Smooth muscle cell (in vitro differentiated cells): ENCODE measurements around the gene GNAT2. TPM values are rescaled to one million over a fixed set of nuclear protein-coding genes. Genes with fewer than 3 reads are reported as not detected.

Experiments used
- DNase-seq: peaks from one replicate; lab custom pipeline; 2025; ENCODE audit not compliant: unreplicated experiment; lab: John Stamatoyannopoulos, UW
- H2AFZ ChIP-seq: fragments of 200-600 bp; sonication (generic); 2 replicates; pipeline ENCODE4 v1.6.0; 2016; ENCODE audit warnings: antibody characterized with exemption, low read depth, mild to moderate bottlenecking
- H3F3A ChIP-seq: fragments of 200-600 bp; sonication (generic); 2 replicates; pipeline ENCODE4 v1.6.0; 2017; ENCODE audit warnings: antibody characterized with exemption, low read depth
- H3K27ac ChIP-seq: fragments of 200-600 bp; sonication (generic); 2 replicates; pipeline ENCODE4 v1.5.1; 2016; ENCODE audit warnings: low read depth, mild to moderate bottlenecking
- H3K27me3 ChIP-seq: fragments of 200-600 bp; sonication (generic); 2 replicates; pipeline ENCODE4 v1.6.1; 2016; ENCODE audit warnings: low read depth, mild to moderate bottlenecking
- H3K36me3 ChIP-seq: fragments of 200-600 bp; sonication (generic); 2 replicates; pipeline ENCODE4 v1.5.1; 2016; ENCODE audit warnings: low read depth
- H3K4me1 ChIP-seq: fragments of 200-600 bp; sonication (generic); 2 replicates; pipeline ENCODE4 v1.5.1; 2016; ENCODE audit warnings: low read depth
- H3K4me2 ChIP-seq: fragments of 200-600 bp; sonication (generic); 2 replicates; pipeline ENCODE4 v1.6.0; 2016; ENCODE audit warnings: mild to moderate bottlenecking
- H3K4me3 ChIP-seq: fragments of 200-600 bp; sonication (generic); 2 replicates; pipeline ENCODE4 v1.5.1; 2016; ENCODE audit warnings: mild to moderate bottlenecking
- H3K79me2 ChIP-seq: fragments of 200-600 bp; sonication (generic); 2 replicates; pipeline ENCODE4 v1.6.0; 2016; ENCODE audit warnings: low read depth, mild to moderate bottlenecking
- H3K9ac ChIP-seq: fragments of 200-600 bp; sonication (generic); 2 replicates; pipeline ENCODE4 v1.6.0; 2016; ENCODE audit warnings: low read depth
- H3K9me3 ChIP-seq: fragments of 200-600 bp; sonication (generic); replicated peaks from 2 replicates; pipeline ENCODE4 v1.5.1; 2016; ENCODE audit warnings: low read depth
- H4K20me1 ChIP-seq: fragments of 200-600 bp; sonication (generic); 2 replicates; pipeline ENCODE4 v1.6.0; 2016; ENCODE audit warnings: low read depth
- WGBS: methylation state at CpG from one replicate; pipeline ENCODE4 v1.1.7; 2016; ENCODE audit warnings: low lambda C conversion rate; 5-methylcytosine and 5-hydroxymethylcytosine counted together
- polyA plus RNA-seq: library from polyadenylated mRNA; unstranded; fragments of >200 nt; fragmentation: Nextera tagmentation; extraction: Ambion mirVana; gene quantifications from 2 replicates; pipeline ENCODE4 v1.2.1, GENCODE V29; 2016
- total RNA-seq: library from RNA; depleted of rRNA; stranded (reverse); fragments of >200 nt; gene quantifications from 2 replicates; pipeline ENCODE4 v1.2.3, GENCODE V29; 2014
- TF ChIP-seq, protein P1 (sequence below): fragments of 200-600 bp; sonication (generic); IDR thresholded peaks from 2 replicates; pipeline ENCODE4 v1.5.1; 2017; ENCODE audit warnings: borderline replicate concordance, mild to moderate bottlenecking, antibody characterized with exemption; ENCODE audit not compliant: insufficient read depth, poor library complexity, severe bottlenecking

Gene GNAT2
- total and polyA plus RNA-seq, 2 experiments from 2014 or later, result not detected

DNA sequence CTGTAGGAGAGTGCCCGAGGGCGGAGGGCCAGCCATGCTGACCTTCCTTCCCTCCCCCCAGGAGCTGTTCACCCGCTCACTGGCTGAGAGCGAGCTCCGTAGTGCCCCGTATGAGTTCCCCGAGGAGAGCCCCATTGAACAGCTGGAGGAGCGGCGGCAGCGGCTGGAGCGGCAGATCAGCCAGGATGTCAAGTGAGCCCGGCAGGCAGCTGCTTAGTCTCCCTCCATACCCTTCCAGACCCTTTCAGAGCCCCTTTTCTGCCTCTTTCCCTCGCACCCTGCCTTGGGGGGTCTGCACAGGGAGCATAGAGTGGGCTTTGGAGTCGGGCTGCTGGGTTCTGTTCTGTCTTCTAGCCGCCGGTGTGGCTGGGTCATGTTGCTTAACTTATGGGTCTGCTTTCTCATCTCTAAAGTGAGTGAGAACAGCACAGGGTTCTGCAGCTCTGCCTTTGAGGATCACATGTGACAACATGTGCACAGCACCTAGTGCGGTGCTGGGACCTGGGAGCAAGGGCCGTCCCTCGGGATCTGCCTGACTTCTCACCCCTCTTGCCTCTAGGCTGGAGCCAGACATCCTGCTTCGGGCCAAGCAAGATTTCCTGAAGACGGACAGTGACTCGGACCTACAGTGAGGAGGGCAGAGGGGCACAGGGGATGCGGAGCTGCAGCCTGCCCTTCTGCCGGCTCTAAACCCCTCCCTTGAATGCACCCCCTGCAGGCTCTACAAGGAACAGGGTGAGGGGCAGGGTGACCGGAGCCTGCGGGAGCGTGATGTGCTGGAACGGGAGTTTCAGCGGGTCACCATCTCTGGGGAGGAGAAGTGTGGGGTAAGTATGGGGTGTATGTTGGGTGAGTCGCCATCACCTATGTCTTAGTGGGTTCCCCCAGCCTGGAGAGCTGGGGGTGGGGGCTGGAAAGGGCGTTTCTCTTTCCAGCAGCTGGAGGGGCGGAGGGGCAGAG, 6.5 kb upstream of the GNAT2 start:
- Histone ChIP-seq H3K4me3 (no peak overlapping the region), H4K20me1 (peaks cover 59% of the 10 kb centered on the region), H3K4me1 (no peaks in the 10 kb centered on the region), H3K27ac (no peak overlapping the region), H3K79me2 (peaks cover 46% of the 10 kb centered on the region), H3K9ac (no peak overlapping the region), H3K36me3 (no peaks in the 10 kb centered on the region), H3K9me3 (no peaks in the 10 kb centered on the region), H3K27me3 (no peaks in the 10 kb centered on the region), H3K4me2 (no peak overlapping the region), H2AFZ (no peak overlapping the region), H3F3A (no peaks in the 10 kb centered on the region)
- DNase-seq, result no peak
- 94% methylated on average over 31 of the region's 32 CpGs for WGBS
- TF ChIP-seq, protein P1, sequence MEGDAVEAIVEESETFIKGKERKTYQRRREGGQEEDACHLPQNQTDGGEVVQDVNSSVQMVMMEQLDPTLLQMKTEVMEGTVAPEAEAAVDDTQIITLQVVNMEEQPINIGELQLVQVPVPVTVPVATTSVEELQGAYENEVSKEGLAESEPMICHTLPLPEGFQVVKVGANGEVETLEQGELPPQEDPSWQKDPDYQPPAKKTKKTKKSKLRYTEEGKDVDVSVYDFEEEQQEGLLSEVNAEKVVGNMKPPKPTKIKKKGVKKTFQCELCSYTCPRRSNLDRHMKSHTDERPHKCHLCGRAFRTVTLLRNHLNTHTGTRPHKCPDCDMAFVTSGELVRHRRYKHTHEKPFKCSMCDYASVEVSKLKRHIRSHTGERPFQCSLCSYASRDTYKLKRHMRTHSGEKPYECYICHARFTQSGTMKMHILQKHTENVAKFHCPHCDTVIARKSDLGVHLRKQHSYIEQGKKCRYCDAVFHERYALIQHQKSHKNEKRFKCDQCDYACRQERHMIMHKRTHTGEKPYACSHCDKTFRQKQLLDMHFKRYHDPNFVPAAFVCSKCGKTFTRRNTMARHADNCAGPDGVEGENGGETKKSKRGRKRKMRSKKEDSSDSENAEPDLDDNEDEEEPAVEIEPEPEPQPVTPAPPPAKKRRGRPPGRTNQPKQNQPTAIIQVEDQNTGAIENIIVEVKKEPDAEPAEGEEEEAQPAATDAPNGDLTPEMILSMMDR, result no peak

DNA sequence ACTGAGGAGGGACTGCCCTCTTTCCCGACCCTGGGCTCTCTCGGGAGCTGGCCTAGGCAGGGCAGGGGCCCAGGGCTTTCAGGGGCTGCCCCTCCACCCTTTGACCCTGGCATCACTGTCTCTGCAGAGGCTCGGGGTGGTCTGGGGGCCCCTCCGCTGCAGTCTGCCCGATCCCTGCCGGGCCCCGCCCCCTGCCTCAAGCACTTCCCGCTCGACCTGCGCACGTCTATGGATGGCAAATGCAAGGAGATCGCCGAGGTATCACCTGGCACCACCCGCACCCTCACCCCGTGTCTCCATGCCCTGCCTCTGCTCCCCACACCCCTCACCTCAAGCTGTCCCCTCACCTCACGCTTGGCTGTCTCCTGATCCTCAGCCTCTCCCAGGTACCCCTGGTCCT, 5.8 kb upstream of the GNAT2 start:
- H2AFZ ChIP-seq, result no peak overlapping the region
- WGBS, result 88% methylated on average over 10 of the region's 16 CpGs
- H3K36me3 ChIP-seq, result no peaks in the 10 kb centered on the region
- H3K27me3 ChIP-seq, result no peaks in the 10 kb centered on the region
- no peak overlapping the region for H3K9ac ChIP-seq
- H3K4me1 ChIP-seq, result no peaks in the 10 kb centered on the region
- H3K79me2 ChIP-seq, result peaks cover 46% of the 10 kb centered on the region
- H3K9me3 ChIP-seq, result no peaks in the 10 kb centered on the region
- H3K4me3 ChIP-seq, result no peak overlapping the region
- no peak overlapping the region for H3K27ac ChIP-seq
- no peak overlapping the region for H3K4me2 ChIP-seq
- H3F3A ChIP-seq, result no peaks in the 10 kb centered on the region
- no peak for DNase-seq
- peaks cover 59% of the 10 kb centered on the region for H4K20me1 ChIP-seq
- TF ChIP-seq, protein P1, result no peak

DNA sequence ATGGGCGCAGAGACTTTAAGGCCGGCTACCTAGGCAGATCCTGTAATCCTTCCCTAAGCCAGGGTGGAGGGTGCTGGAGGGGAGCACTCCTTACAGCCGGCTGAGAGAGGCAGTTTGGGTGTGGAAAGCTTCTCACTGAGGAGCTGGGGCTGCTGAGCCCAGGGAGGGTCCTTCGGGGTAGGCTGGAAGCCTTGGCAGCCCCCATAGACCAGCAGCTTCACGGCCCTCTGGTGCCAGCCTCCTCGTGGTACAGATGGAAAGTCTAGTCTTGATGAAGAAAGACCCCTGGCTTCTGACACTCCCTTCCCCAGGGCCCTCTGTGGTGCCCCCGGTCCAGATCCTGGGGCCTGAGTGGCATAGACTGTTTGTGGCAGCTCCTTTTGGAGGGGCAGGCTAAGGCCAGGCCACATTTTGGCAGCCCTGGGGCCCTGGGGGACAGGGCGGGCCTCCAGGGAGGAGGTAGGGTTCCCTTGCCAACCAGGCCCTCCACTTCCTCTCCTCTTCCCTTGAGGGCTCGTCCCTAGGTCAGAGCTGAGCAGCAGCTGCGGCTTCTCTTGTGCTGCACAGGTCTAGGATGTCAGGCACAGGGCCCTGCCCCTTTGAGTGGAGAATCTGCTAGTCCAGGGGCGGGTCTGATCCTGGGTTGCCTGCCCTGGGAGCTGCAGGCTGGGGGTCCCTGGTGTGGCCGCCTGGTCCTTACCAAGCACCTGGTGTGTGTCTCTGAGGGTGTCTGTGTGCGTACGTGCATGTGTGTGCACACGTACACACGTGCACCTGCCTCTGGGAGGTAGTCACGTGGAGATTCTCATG, 5.0 kb upstream of the GNAT2 start:
- no peak overlapping the region for H3K4me2 ChIP-seq
- H3K36me3 ChIP-seq, result no peaks in the 10 kb centered on the region
- 89% methylated on average over 17 of the region's 17 CpGs for WGBS
- DNase-seq, result no peak
- peaks cover 1% of the 10 kb centered on the region for H3K4me1 ChIP-seq
- H4K20me1 ChIP-seq, result peaks cover 59% of the 10 kb centered on the region
- H2AFZ ChIP-seq, result no peak overlapping the region
- H3K9ac ChIP-seq, result no peak overlapping the region
- TF ChIP-seq, protein P1, result no peak
- no peaks in the 10 kb centered on the region for H3K27me3 ChIP-seq
- H3K79me2 ChIP-seq, result peaks cover 52% of the 10 kb centered on the region
- H3K9me3 ChIP-seq, result no peaks in the 10 kb centered on the region
- no peaks in the 10 kb centered on the region for H3F3A ChIP-seq
- H3K27ac ChIP-seq, result no peak overlapping the region
- H3K4me3 ChIP-seq, result no peak overlapping the region
